Panc1 (cell line): ENCODE results near the gene TBC1D22A. TPM values are rescaled to one million over a fixed set of nuclear protein-coding genes. Genes with fewer than 3 reads are reported as not detected.

Experiments
- ATAC-seq: fragments of 200-7000 bp; cut with Tn5 transposase; 2 replicates; pipeline ENCODE4 v1.9.1; 2020; ENCODE audit warnings: mild to moderate bottlenecking, moderate library complexity
- BruUV-seq: library from RNA; stranded (reverse); fragments of 400-500 nt; replicated peaks from 2 replicates; lab custom pipeline; 2021; lab: Mats Ljungman, UMichigan
- CTCF ChIA-PET: fragments of 300-600 bp; sonication (Branson Sonifier 250); formaldehyde crosslinking; loops from one replicate; lab custom pipeline; 2022; ENCODE audit warnings: antibody characterized with exemption; lab: Charles Lee
- POLR2A ChIA-PET: fragments of 300-600 bp; sonication (Branson Sonifier 250); formaldehyde crosslinking; loops from one replicate; lab custom pipeline; 2022; ENCODE audit warnings: antibody characterized with exemption; lab: Charles Lee
- DNase-seq: peaks from one replicate; pipeline ENCODE4 v3.0.0-alpha.2; 2010; ENCODE audit warnings: low read depth, low spot score
- H3K27ac ChIP-seq: 2 replicates; pipeline ENCODE4 v1.5.1; 2011; ENCODE audit warnings: mild to moderate bottlenecking, low read length, inconsistent platforms
- H3K27me3 ChIP-seq: fragments of 200-500 bp; sonication (Bioruptor generic); 2 replicates; pipeline ENCODE4 v1.6.0; 2014; ENCODE audit warnings: low read length, inconsistent platforms; ENCODE audit not compliant: control insufficient read depth, insufficient read depth
- H3K36me3 ChIP-seq: fragments of 200-500 bp; sonication (Bioruptor generic); 2 replicates; pipeline ENCODE4 v1.5.1; 2014; ENCODE audit warnings: inconsistent platforms, mild to moderate bottlenecking, low read length, moderate library complexity; ENCODE audit not compliant: control insufficient read depth, insufficient read depth
- H3K4me1 ChIP-seq: 2 replicates; pipeline ENCODE4 v1.5.1; 2011; ENCODE audit warnings: inconsistent platforms, mild to moderate bottlenecking, low read length, moderate library complexity; ENCODE audit not compliant: control insufficient read depth, insufficient read depth
- H3K4me3 ChIP-seq, 2 experiments: 2 replicates each; pipeline ENCODE4 v1.5.1; 2011 to 2012; ENCODE audit warnings: low read depth in 2 of 2, low read length in 2 of 2, mild to moderate bottlenecking in 2 of 2, inconsistent platforms in 1 of 2, moderate library complexity in 1 of 2
- H3K9me3 ChIP-seq: fragments of 200-500 bp; sonication (Bioruptor generic); 2 replicates; pipeline ENCODE4 v1.5.1; 2014; ENCODE audit warnings: low read depth, mild to moderate bottlenecking, inconsistent platforms, low read length, moderate library complexity; ENCODE audit not compliant: control insufficient read depth, insufficient read depth
- POLR2AphosphoS5 ChIP-seq: IDR thresholded peaks from 2 replicates; pipeline ENCODE4 v1.6.1; 2012; ENCODE audit warnings: mild to moderate bottlenecking, low read depth, low read length, moderate library complexity
- SIN3A ChIP-seq: IDR thresholded peaks from 2 replicates; pipeline ENCODE4 v1.6.1; 2012; ENCODE audit warnings: low read depth, mild to moderate bottlenecking, low read length, moderate library complexity, borderline replicate concordance; ENCODE audit not compliant: insufficient read depth
- TCF7L2 ChIP-seq: IDR thresholded peaks from 2 replicates; pipeline ENCODE4 v1.6.1; 2011; ENCODE audit warnings: mild to moderate bottlenecking, low read depth, low read length, inconsistent platforms
- in situ Hi-C: cut with HindIII; loops from 2 replicates; pipeline ENCODE4 v1.10.0; 2016; ENCODE audit warnings: low sequenced_read_pairs, low pct_unique_long_range_greater_than_20kb
- intact Hi-C: fragments of 100-400 bp; cut with micrococcal nuclease; formaldehyde crosslinking; loops from one replicate; pipeline ENCODE4 v1.10.0; 2022; ENCODE audit not compliant: unreplicated experiment
- total RNA-seq: library from RNA; stranded (reverse); gene quantifications from one replicate; pipeline ENCODE4 v1.2.1, GENCODE V29; 2021; ENCODE audit not compliant: unreplicated experiment
- TF ChIP-seq, protein P1 (sequence below), 2 experiments: IDR thresholded peaks; 2 replicates each; pipeline ENCODE4 v1.6.1; 2011 to 2012; ENCODE audit warnings: low read depth in 2 of 2, control low read depth in 1 of 2, low read length in 1 of 2, mild to moderate bottlenecking in 1 of 2, moderate library complexity in 1 of 2; ENCODE audit not compliant: insufficient read depth in 1 of 2
- TF ChIP-seq, protein P2 (sequence below): fragments of 450-650 bp; IDR thresholded peaks from 2 replicates; pipeline ENCODE4 v1.5.1; 2017; ENCODE audit warnings: mild to moderate bottlenecking

TBC1D22A gene
- total RNA-seq, 1 experiment from 2014 or later, result 28.7 TPM

DNA sequence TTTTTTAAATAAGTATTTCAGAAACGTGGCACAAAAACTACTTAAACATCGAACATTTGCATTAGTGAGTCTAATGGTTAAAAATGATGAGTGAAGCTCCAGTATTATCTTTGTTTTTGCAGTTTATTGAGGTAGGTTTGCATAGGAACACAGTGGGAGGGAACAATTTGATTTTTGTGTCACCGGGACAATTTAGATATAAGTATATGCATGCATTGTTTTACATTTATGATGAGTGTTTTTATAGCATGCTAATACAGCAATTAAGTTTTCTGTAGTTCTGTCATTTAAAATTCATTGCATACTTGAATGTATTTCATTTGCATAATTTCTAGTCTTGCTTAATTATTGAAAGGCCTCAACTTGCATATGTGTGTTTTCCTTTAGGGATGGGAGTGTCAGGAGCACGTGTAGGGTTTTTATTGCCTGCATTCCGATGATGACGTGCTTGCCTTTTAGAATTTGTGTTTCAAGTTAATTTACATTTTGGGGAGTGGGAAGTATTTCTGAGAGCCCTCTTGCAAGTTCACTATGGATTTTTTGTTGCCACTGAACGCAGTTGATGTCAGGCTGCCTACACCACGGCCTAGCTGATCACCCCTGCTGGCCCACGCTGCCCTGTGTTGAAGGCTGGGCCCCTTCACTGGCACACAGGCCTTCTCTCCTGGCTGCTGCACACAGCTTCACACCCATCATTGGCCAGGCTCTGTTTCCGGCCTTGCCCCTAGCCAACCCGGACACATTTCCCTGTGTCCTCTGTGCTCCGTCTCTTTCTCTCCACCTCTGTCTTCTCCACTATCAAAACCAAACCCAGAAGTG is 120.9 kb downstream of the TBC1D22A start:
- Histone ChIP-seq H3K36me3 (no peaks in the 10 kb centered on the region), H3K27ac (no peak overlapping the region), H3K4me3 (no peak overlapping the region), H3K27me3 (no peaks in the 10 kb centered on the region), H3K9me3 (no peaks in the 10 kb centered on the region), H3K4me1 (no peaks in the 10 kb centered on the region)
- in situ Hi-C loops (no loop called here), intact Hi-C loops (no loop called here)
- ChIA-PET CTCF (no interaction called here), POLR2A (no interaction called here)
- DNase-seq (no peak), ATAC-seq (no peak)
- BruUV-seq, result no TSS peak
- TF ChIP-seq, protein P1, sequence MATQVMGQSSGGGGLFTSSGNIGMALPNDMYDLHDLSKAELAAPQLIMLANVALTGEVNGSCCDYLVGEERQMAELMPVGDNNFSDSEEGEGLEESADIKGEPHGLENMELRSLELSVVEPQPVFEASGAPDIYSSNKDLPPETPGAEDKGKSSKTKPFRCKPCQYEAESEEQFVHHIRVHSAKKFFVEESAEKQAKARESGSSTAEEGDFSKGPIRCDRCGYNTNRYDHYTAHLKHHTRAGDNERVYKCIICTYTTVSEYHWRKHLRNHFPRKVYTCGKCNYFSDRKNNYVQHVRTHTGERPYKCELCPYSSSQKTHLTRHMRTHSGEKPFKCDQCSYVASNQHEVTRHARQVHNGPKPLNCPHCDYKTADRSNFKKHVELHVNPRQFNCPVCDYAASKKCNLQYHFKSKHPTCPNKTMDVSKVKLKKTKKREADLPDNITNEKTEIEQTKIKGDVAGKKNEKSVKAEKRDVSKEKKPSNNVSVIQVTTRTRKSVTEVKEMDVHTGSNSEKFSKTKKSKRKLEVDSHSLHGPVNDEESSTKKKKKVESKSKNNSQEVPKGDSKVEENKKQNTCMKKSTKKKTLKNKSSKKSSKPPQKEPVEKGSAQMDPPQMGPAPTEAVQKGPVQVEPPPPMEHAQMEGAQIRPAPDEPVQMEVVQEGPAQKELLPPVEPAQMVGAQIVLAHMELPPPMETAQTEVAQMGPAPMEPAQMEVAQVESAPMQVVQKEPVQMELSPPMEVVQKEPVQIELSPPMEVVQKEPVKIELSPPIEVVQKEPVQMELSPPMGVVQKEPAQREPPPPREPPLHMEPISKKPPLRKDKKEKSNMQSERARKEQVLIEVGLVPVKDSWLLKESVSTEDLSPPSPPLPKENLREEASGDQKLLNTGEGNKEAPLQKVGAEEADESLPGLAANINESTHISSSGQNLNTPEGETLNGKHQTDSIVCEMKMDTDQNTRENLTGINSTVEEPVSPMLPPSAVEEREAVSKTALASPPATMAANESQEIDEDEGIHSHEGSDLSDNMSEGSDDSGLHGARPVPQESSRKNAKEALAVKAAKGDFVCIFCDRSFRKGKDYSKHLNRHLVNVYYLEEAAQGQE (IDR thresholded peaks at IDR 0.05; ENCODE audit: insufficient read depth in 1 of 2, low read depth in 2 of 2, low read length in 1 of 2), result no peak
- TF ChIP-seq POLR2AphosphoS5 (no peak), TCF7L2 (no peak), SIN3A (no peak)
- TF ChIP-seq, protein P2, sequence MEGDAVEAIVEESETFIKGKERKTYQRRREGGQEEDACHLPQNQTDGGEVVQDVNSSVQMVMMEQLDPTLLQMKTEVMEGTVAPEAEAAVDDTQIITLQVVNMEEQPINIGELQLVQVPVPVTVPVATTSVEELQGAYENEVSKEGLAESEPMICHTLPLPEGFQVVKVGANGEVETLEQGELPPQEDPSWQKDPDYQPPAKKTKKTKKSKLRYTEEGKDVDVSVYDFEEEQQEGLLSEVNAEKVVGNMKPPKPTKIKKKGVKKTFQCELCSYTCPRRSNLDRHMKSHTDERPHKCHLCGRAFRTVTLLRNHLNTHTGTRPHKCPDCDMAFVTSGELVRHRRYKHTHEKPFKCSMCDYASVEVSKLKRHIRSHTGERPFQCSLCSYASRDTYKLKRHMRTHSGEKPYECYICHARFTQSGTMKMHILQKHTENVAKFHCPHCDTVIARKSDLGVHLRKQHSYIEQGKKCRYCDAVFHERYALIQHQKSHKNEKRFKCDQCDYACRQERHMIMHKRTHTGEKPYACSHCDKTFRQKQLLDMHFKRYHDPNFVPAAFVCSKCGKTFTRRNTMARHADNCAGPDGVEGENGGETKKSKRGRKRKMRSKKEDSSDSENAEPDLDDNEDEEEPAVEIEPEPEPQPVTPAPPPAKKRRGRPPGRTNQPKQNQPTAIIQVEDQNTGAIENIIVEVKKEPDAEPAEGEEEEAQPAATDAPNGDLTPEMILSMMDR, result no peak

DNA sequence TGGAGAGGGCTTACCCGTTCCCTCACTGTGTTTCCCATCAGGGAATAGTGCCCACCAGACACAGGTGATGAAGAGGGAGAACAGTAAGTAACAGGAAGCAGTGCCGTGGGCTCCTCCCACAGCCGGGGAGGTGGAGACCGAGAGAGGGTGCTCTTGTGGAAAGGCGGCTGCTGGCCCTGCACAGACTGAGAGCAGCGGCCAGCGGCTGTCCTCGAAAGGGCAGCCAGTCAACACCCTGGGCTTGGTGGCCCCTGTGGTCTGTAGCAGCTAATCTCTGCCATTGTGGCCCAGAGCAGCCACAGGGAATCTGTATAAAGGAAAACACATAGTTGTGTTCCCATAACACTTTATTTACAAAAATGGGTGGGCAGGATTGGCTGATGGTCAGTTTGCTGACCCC is 121.9 kb downstream of the TBC1D22A start:
- H3K36me3 ChIP-seq, result no peaks in the 10 kb centered on the region

More for the DNA sequence above, 121.9 kb downstream of the TBC1D22A start:
- BruUV-seq, result no TSS peak
- H3K4me1 ChIP-seq, result no peaks in the 10 kb centered on the region
- POLR2A ChIA-PET, result no interaction called here
- H3K4me3 ChIP-seq, result no peak overlapping the region
- no peaks in the 10 kb centered on the region for H3K9me3 ChIP-seq
- in situ Hi-C loops (no loop called here), intact Hi-C loops (no loop called here)
- DNase-seq (no peak), ATAC-seq (no peak)
- TF ChIP-seq, protein P2, result no peak
- TF ChIP-seq POLR2AphosphoS5 (no peak), TCF7L2 (no peak), SIN3A (no peak)
- TF ChIP-seq, protein P1 (IDR thresholded peaks at IDR 0.05; ENCODE audit: insufficient read depth in 1 of 2, low read depth in 2 of 2, low read length in 1 of 2), result no peak
- no peak overlapping the region for H3K27ac ChIP-seq
- CTCF ChIA-PET, result no interaction called here
- no peaks in the 10 kb centered on the region for H3K27me3 ChIP-seq
